SH-SY5Y (cell line): ENCODE data around the gene TEX14.

Experiments
- GATA2 ChIP-seq: IDR thresholded peaks from 2 replicates; pipeline ENCODE4 v1.6.1; 2011; ENCODE audit warnings: mild to moderate bottlenecking, low read depth, low read length
- GATA3 ChIP-seq: IDR thresholded peaks from 2 replicates; pipeline ENCODE4 v1.6.1; 2011; ENCODE audit warnings: low read depth, mild to moderate bottlenecking, low read length, moderate library complexity

- TF ChIP-seq GATA3, result no peak
- no peak for TF ChIP-seq GATA2
Observed at GRCh38 chr17:58734811-58735210, 43.0 kb upstream of the TEX14 start.
